ENCODE data around the gene PPP1R13L. TPM values are rescaled to one million over a fixed set of nuclear protein-coding genes. Genes with fewer than 3 reads are reported as not detected.
"Not testable (repeated sequence)": the region's sequence is repeated elsewhere in the genome, so short reads cannot be mapped to it uniquely, and the experiment has no call there.

Gene PPP1R13L
- total RNA-seq, 1 experiment from 2014 or later = 27.8 TPM

GRCh38 chr19:45346449-45346848, 58.4 kb downstream of the PPP1R13L start:
- DNase-seq (ENCODE audit: low spot score) = no peak

- DNase-seq (ENCODE audit: low spot score) = no peak
These were observed 59.4 kb downstream of the PPP1R13L start for GRCh38 chr19:45345506-45345860.

GRCh38 chr19:45344621-45345505, 60.0 kb downstream of the PPP1R13L start:
- DNase-seq (ENCODE audit: low spot score) = no peak

- no peak for DNase-seq (ENCODE audit: low spot score)
These were observed 62.0 kb downstream of the PPP1R13L start for GRCh38 chr19:45342911-45343310.

GRCh38 chr19:45340899-45341453, 63.9 kb downstream of the PPP1R13L start:
- DNase-seq (ENCODE audit: low spot score) = no peak

- no peak for DNase-seq (ENCODE audit: low spot score)
These were observed 64.5 kb downstream of the PPP1R13L start, which contains the start of gene KLC3 for GRCh38 chr19:45340232-45340898. Gene KLC3, plus strand, starts transcription at chr19:45340750. Its CDS starts 4,792 bp downstream, at chr19:45345542.

GRCh38 chr19:45339629-45340028, 65.2 kb downstream of the PPP1R13L start:
- no peak for DNase-seq (ENCODE audit: low spot score)

GRCh38 chr19:45336696-45337251, 68.1 kb downstream of the PPP1R13L start:
- DNase-seq (ENCODE audit: low spot score) = no peak

- DNase-seq (ENCODE audit: low spot score) = not testable (repeated sequence)
These were observed 70.0 kb downstream of the PPP1R13L start for GRCh38 chr19:45334881-45335280.

GRCh38 chr19:45333609-45334303, 71.1 kb downstream of the PPP1R13L start:
- DNase-seq (ENCODE audit: low spot score) = no peak

GRCh38 chr19:45331411-45331810, 73.5 kb downstream of the PPP1R13L start:
- DNase-seq (ENCODE audit: low spot score) = no peak

Other genes starting within 250 kb of the PPP1R13L start
- gene NKPD1, start 244.1 kb downstream of the PPP1R13L start, total RNA-seq (2014; rRNA removed; shearing (Covaris generic)) = not detected in 2 replicates
- gene TRAPPC6A, start 226.8 kb downstream of the PPP1R13L start, total RNA-seq (2014; rRNA removed; shearing (Covaris generic)) = 6.9 TPM in 2 replicates
- 0.19 and 4.7 TPM in 2 replicates for gene BLOC1S3, start 226.3 kb downstream of the PPP1R13L start, total RNA-seq (2014; rRNA removed; shearing (Covaris generic))
- gene EXOC3L2, start 159.7 kb downstream of the PPP1R13L start, total RNA-seq (2014; rRNA removed; shearing (Covaris generic)) = 0.34 TPM in 1 of 2 replicates, not detected in the other
- 4.6 and 5.6 TPM in 2 replicates for gene MARK4, start 153.8 kb downstream of the PPP1R13L start, total RNA-seq (2014; rRNA removed; shearing (Covaris generic))
- gene CKM, start 82.2 kb downstream of the PPP1R13L start, total RNA-seq (2014; rRNA removed; shearing (Covaris generic)) = not detected in 2 replicates
- gene KLC3, start 64.3 kb downstream of the PPP1R13L start, total RNA-seq (2014; rRNA removed; shearing (Covaris generic)) = not detected in 2 replicates
- gene ERCC2, start 34.5 kb downstream of the PPP1R13L start, total RNA-seq (2014; rRNA removed; shearing (Covaris generic)) = 19.5 and 23.1 TPM in 2 replicates
- gene POLR1G, start 1.6 kb upstream of the PPP1R13L start, total RNA-seq (2014; rRNA removed; shearing (Covaris generic)) = 15.2 TPM in 2 replicates
- 45.5 and 60.2 TPM in 2 replicates for gene ERCC1, start 18.8 kb upstream of the PPP1R13L start, total RNA-seq (2014; rRNA removed; shearing (Covaris generic))
- 0.17 TPM in 1 of 2 replicates, not detected in the other for gene FOSB, start 62.9 kb upstream of the PPP1R13L start, total RNA-seq (2014; rRNA removed; shearing (Covaris generic))
- gene RTN2, start 92.0 kb upstream of the PPP1R13L start, total RNA-seq (2014; rRNA removed; shearing (Covaris generic)) = 3.4 and 7.7 TPM in 2 replicates
- 0.31 and 3.6 TPM in 2 replicates for gene PPM1N, start 93.4 kb upstream of the PPP1R13L start, total RNA-seq (2014; rRNA removed; shearing (Covaris generic))
- 54.7 and 64.6 TPM in 2 replicates for gene VASP, start 102.4 kb upstream of the PPP1R13L start, total RNA-seq (2014; rRNA removed; shearing (Covaris generic))
- 4.0 and 8.6 TPM in 2 replicates for gene OPA3, start 179.7 kb upstream of the PPP1R13L start, total RNA-seq (2014; rRNA removed; shearing (Covaris generic))
- gene GPR4, start 197.1 kb upstream of the PPP1R13L start, total RNA-seq (2014; rRNA removed; shearing (Covaris generic)) = not detected in 2 replicates
- gene EML2, start 234.3 kb upstream of the PPP1R13L start, total RNA-seq (2014; rRNA removed; shearing (Covaris generic)) = 4.2 and 4.4 TPM in 2 replicates